Measurements from ENCODE around the gene WDR47.

- TF ChIP-seq POLR2A (IDR thresholded peaks at IDR 0.05; ENCODE audit: low read depth, low read length) (no peak), POLR2AphosphoS5 (IDR thresholded peaks at IDR 0.05; ENCODE audit: low read depth, low read length) (no peak)
Measured at GRCh38 chr1:108953452-108953851, 88.5 kb downstream of the WDR47 start.
